Activated naive CD8-positive, alpha-beta T cell treated with anti-CD3 and anti-CD28 coated beads, Interleukin-2, amount 50 U/mL, for 24 hours (primary cell): ENCODE results near the gene FXYD5.
"Not testable (repeated sequence)": the region's sequence is repeated elsewhere in the genome, so short reads cannot be mapped to it uniquely, and the experiment has no call there.

ENCODE experiments used
- ATAC-seq: fragments of 150-1000 bp; cut with Tn5 transposase; one replicate; pipeline ENCODE4 v1.10.0; 2021
- DNase-seq: peaks from one replicate; pipeline ENCODE4 v3.0.0; 2021
- H3K27ac Mint-ChIP-seq: one replicate; pipeline ENCODE4 v1.8.0; 2021; ENCODE audit warnings: mild to moderate bottlenecking, mixed read lengths
- H3K27me3 Mint-ChIP-seq: one replicate; pipeline ENCODE4 v1.8.0; 2021; ENCODE audit warnings: mixed read lengths
- H3K36me3 Mint-ChIP-seq: one replicate; pipeline ENCODE4 v1.8.0; 2021; ENCODE audit warnings: low read depth, mixed read lengths
- H3K4me1 Mint-ChIP-seq: one replicate; pipeline ENCODE4 v1.8.0; 2021; ENCODE audit warnings: mixed read lengths
- H3K4me3 Mint-ChIP-seq: one replicate; pipeline ENCODE4 v1.8.0; 2021; ENCODE audit warnings: mild to moderate bottlenecking, moderate library complexity, mixed read lengths
- H3K9me3 Mint-ChIP-seq: one replicate; pipeline ENCODE4 v1.8.0; 2021; ENCODE audit warnings: mixed read lengths

Gene FXYD5

DNA sequence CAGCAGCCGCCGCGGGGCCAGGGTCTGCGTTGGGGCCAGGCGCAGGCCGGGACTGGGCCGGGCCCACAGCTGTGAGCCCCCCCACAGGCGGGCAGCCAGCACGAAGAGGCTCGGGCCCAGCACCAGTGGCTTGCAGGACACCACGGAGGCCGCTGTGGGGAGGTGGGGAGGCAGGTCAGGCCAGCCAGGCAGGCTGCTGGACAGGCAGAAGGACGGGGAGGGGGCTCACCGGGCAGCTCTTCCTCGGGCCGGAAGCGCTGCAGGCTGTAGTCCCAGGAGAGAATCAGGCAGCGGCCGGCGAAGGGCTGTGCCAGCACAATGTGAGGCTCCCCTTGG, 27.9 kb upstream of the FXYD5 start:
- no peaks in the 10 kb centered on the region for H3K9me3 Mint-ChIP-seq
- peaks cover 12% of the 10 kb centered on the region for H3K4me1 Mint-ChIP-seq
- ATAC-seq (no peak), DNase-seq (no peak)
- no peak overlapping the region for H3K27ac Mint-ChIP-seq
- H3K27me3 Mint-ChIP-seq: no peaks in the 10 kb centered on the region
- H3K4me3 Mint-ChIP-seq: no peak overlapping the region
- no peaks in the 10 kb centered on the region for H3K36me3 Mint-ChIP-seq

DNA sequence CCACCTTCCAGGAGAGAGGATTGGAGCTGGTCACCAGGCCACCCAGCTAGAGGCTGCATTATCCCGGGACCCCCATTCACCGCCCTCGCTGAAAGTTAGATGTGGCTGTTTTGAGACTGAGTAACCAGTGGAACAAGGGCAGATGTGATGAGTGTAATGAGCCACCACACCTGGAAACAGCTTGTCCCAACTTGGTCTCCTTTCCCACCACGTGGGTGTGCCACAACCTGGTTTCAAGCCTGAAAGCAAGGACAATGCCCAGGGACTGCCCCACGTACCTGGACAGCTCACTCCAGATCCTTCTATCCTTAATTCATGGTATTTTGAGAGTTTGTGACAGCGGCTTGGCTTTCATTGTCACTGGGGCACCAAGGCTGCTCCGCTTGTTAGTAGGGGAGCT, 26.7 kb upstream of the FXYD5 start:
- H3K9me3 Mint-ChIP-seq: no peaks in the 10 kb centered on the region
- ATAC-seq: no peak
- no peak overlapping the region for H3K4me3 Mint-ChIP-seq
- peaks cover 12% of the 10 kb centered on the region for H3K4me1 Mint-ChIP-seq
- H3K27ac Mint-ChIP-seq: no peak overlapping the region
- no peaks in the 10 kb centered on the region for H3K36me3 Mint-ChIP-seq
- no peak for DNase-seq
- H3K27me3 Mint-ChIP-seq: no peaks in the 10 kb centered on the region

DNA sequence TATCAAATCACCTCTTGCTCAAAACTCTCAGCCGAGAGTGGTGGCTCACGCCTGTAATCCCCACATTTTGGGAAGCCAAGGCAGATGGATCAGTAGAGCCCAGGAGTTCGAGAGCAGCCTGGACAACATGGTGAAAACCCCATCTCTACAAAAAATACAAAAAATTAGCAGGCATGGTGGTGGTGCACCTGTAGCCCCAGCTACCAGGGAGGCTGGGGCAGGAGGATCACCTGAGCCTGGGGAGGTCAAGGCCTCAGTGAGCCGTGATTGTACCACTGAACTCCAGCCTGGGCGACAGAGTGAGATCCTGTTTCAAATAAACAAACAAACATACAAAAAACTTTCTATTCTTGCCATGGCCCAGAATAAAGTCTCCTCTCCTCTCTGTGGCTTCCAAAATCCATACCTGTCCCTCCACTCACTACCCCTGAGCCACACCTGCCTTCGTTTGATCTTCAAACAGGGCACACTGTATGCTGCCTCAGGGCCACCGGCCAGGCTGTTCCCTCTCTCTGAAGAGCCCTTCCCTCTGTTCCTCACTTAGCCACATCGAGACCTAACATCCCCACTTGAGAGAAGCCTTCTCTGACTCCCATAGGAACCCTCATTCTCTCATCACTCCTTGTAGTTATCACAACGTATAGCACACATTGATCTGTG, 26.0 kb upstream of the FXYD5 start:
- Mint-ChIP-seq H3K27me3 (no peaks in the 10 kb centered on the region), H3K4me1 (peaks cover 12% of the 10 kb centered on the region), H3K9me3 (no peaks in the 10 kb centered on the region), H3K4me3 (no peak overlapping the region), H3K27ac (no peak overlapping the region), H3K36me3 (no peaks in the 10 kb centered on the region)
- DNase-seq (no peak), ATAC-seq (no peak)

DNA sequence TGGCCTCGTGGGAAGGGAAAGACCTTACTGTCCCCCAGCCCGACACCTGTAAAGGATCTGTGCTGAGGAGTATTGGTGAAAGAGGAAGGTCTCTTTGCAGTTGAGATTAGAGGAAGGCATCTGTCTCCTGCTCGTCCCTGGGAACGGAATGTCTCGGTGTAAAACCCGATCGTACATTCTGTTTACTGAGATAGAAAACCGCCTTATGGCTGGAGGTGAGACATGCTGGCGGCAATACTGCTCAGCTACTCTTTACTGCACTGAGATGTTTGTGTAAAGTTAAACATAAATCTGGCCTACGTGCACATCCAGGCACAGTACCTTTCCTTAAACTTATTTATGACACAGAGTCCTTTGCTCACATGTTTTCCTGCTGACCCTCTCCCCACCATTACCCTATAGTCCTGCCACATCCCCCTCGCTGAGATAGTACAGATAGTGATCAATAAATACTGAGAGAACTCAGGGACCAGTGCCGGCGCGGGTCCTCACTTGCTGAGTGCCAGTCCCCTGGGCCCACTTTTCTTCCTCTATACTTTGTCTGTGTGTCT, 24.7 kb upstream of the FXYD5 start:
- not testable (repeated sequence) for H3K27me3 Mint-ChIP-seq, H3K4me1 Mint-ChIP-seq, ATAC-seq, H3K27ac Mint-ChIP-seq, H3K36me3 Mint-ChIP-seq, DNase-seq, H3K4me3 Mint-ChIP-seq, H3K9me3 Mint-ChIP-seq

DNA sequence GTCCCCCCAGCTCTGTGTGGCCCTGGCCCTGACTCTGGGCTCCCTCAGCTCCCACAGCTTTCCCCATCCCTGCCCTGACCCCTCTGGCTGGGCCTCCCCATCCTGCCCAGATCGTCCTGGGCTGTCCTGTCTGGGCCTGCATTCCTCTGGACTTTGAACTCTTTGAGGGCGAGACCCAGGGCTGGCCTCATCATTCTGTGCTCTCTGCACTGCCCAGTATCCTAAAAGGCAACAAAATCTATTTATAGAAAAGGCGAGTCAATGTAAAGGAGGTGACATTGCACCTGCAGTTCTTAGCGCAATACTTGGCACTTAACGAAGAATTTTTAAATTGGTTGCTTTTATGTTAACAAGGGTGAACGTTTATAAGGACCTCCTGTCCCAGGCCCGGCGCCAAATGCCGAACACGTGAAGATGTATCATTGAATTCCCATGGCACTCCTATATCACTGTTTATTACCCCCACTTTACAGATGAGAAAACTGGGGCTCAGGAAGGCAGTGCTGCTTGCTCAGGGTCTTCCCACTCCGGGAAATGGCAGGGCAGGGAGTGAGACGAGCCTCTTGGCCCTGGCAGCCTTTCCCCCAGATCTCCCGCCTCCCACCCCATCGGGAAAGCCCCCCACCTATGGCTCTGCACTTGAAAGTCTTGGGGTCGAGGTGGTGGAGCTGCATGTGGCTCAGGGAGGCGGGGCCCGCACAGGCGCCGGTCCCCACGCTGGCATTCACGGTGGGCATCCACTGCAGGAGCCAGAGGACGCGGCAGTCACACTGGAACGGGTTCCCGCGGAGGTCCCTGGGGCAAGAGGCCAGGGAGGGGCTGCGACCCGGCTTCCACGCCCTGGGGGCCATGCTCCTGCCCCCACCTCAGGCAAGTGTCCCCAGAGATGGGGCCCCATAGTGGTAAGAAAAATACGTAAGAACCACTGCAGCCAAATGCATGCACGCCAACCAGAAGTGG, 23.5 kb upstream of the FXYD5 start:
- H3K36me3 Mint-ChIP-seq: no peaks in the 10 kb centered on the region
- H3K4me3 Mint-ChIP-seq: no peak overlapping the region
- H3K9me3 Mint-ChIP-seq: no peaks in the 10 kb centered on the region
- H3K27me3 Mint-ChIP-seq: no peaks in the 10 kb centered on the region
- no peaks in the 10 kb centered on the region for H3K4me1 Mint-ChIP-seq
- no peak overlapping the region for H3K27ac Mint-ChIP-seq
- DNase-seq: no peak
- no peak for ATAC-seq

DNA sequence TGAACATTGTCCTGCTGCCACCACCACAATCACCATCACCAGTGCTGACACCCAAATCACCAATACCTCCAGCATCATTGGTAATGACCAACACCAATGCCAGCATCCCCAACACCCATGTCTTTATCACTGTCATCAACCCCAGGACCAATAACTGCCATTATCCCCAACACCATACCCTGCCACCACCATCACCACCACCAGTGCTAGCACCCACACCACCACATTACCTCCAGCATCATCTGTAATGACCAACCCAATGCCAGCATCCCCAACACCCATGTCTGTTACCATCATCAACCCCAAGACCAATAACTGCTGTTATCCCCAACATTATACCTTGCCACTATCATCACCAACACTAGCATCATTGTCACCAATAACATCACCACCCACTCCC, 22.3 kb upstream of the FXYD5 start:
- H3K4me3 Mint-ChIP-seq: no peak overlapping the region
- peaks cover under 1% of the 10 kb centered on the region for H3K4me1 Mint-ChIP-seq
- DNase-seq: no peak
- ATAC-seq: no peak
- H3K27me3 Mint-ChIP-seq: peaks cover 3% of the 10 kb centered on the region
- H3K27ac Mint-ChIP-seq: no peak overlapping the region
- H3K9me3 Mint-ChIP-seq: no peaks in the 10 kb centered on the region
- H3K36me3 Mint-ChIP-seq: no peaks in the 10 kb centered on the region

DNA sequence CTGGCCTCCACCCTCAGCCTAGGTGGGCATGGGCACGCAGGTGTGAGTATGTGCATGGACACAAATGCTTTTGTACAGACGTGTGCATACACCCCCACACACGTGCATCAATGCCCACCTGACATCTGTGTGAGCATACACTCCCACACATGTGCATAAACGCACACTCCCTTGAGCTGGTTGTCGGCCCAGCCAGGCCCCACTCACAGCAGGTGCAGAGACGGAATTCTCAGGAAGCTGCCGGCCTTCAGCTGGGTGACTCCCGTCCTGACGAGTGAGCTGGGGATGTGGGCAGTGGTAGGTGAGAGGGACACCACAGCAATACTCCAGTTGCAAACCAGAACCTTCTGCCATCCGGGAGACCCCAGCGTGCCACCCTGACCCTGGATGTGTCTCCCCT, 20.7 kb upstream of the FXYD5 start:
- ATAC-seq (no peak), DNase-seq (no peak)
- Mint-ChIP-seq H3K27me3 (peaks cover 5% of the 10 kb centered on the region), H3K9me3 (no peaks in the 10 kb centered on the region), H3K4me1 (peaks cover 4% of the 10 kb centered on the region), H3K27ac (no peak overlapping the region), H3K4me3 (no peak overlapping the region), H3K36me3 (no peaks in the 10 kb centered on the region)

DNA sequence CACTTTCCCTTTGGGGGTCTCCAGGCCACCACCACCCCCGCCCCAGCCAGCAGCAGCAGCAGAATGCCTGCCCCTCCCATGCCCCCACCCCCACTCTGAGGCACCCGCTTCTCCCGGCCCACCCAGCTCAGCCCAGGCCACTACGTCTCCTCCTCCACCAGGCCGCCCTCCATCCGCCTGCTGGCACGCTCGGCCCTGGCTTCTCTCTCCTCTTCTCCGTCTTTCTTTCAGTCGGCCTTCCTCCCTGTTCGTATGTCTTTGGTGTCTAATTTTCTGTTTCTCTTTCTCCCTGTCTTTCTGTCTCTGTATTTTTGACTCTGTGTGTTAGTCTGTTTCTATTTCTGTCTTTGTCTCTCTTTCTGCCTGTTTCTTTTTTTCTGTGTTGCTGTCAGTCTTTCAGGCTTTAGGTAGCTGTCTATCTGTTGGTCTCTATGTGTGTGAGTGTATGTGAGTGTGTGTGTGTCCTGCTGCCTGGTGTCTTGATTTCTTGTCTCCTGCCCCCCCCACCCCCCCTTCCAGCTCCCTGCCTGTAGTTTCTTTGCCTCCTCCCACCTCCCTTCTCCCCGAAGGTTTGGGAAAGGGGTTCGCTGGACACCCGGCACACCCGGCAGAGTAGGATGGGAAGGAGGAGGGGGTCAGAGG, 19.8 kb upstream of the FXYD5 start, which contains the start of gene LGI4:
TSS of gene LGI4 (minus strand) at position 459 of the 642 bp plus-strand sequence. CDS start at position 80, 379 bp downstream.
- ATAC-seq: no peak
- H3K36me3 Mint-ChIP-seq: no peaks in the 10 kb centered on the region
- H3K27me3 Mint-ChIP-seq: peaks cover 5% of the 10 kb centered on the region
- H3K27ac Mint-ChIP-seq: no peak within 1 kb of the TSS
- H3K9me3 Mint-ChIP-seq: no peaks in the 10 kb centered on the region
- peaks cover 4% of the 10 kb centered on the region for H3K4me1 Mint-ChIP-seq
- no peak for DNase-seq
- no peak within 1 kb of the TSS for H3K4me3 Mint-ChIP-seq

DNA sequence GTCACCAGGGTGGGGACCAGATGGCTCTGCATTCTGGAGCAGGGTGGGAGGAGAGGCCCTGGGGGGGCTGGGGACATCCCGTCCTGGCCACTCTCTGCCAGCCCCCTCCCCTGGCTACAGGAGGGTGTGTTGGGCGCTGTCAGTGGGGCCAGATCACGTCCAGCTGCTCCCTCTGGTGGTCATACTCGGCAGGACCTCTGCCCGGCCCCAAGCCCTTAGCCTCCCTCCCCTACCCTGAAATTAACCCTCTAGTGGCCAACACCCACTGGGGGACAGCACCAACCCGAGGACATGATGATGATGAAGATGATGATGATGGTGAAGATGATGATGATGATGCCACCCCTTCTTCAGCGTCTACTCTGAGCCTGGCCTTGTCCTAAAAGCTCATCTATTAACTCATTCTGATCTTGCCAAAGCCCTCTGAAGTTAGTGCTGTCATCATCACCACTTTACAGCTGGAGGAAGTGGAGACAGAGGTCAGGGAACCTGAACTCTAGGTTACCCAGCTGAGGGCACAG, 19.1 kb upstream of the FXYD5 start:
- no peaks in the 10 kb centered on the region for H3K9me3 Mint-ChIP-seq
- peak; percentile 78 for DNase-seq
- ATAC-seq: peak; percentile 69
- H3K36me3 Mint-ChIP-seq: no peaks in the 10 kb centered on the region
- peaks cover 5% of the 10 kb centered on the region for H3K27me3 Mint-ChIP-seq
- H3K4me3 Mint-ChIP-seq: no peak overlapping the region
- peaks cover 4% of the 10 kb centered on the region for H3K4me1 Mint-ChIP-seq
- H3K27ac Mint-ChIP-seq: no peak overlapping the region

DNA sequence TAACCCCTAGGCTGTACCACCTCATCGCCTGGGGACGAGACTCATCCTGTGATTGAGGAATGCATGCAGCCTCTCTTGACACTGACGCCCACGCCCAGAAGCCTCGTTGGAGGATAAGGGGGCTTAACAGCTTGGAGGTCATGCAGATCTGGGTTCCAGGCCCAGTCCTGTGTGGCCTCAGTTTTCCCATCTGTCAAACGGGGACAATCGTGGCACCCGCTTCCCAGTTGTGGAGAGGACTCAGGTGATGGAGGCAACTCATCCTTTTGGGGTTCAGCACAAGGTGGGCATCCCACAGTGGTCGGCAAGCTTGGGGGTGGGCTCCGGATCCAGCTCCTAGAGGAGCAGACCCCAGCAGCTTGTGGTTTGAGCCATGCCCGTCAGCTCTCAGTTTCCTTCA, 18.3 kb upstream of the FXYD5 start:
- Mint-ChIP-seq H3K9me3 (no peaks in the 10 kb centered on the region), H3K4me1 (peaks cover 9% of the 10 kb centered on the region), H3K4me3 (no peak overlapping the region), H3K36me3 (no peaks in the 10 kb centered on the region), H3K27me3 (peaks cover 8% of the 10 kb centered on the region), H3K27ac (no peak overlapping the region)
- ATAC-seq (no peak), DNase-seq (no peak)

DNA sequence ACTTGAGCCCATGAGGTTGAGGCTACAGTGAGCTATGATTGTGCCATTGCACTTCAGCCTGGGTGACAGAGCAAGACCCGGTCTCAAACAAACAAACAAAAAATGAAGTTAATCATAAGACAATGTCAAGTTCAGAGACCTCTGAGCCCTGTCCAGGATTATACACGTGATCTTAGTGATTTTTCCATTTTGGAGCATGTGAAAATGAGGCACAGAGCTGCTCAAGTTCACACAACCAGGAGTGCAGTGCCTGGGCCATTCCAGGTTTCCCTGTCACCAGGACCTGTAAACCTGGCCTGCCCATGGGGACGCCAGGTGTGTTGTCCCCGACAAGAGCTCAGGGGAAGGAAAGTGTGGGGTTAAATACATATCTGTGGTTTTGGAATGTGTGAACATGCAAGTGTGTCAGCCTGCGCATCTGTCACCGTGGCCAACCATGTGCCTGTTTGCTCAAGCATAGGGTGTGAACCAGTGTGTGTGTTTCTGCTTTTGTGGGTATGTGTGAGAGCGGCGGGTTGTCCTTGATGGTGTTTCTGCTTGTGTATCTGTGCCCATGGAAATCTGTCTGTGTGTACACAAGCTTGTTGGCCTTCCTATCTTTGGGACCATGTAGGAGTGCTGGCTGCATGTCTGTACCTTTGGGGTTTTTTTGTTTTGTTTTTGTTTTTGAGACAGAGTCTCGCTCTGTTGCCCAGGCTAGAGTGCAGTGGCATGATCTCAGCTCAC, 17.4 kb upstream of the FXYD5 start:
- Mint-ChIP-seq H3K27me3 (peaks cover 14% of the 10 kb centered on the region), H3K4me3 (no peak overlapping the region), H3K9me3 (no peaks in the 10 kb centered on the region), H3K27ac (no peak overlapping the region), H3K36me3 (no peaks in the 10 kb centered on the region), H3K4me1 (peaks cover 17% of the 10 kb centered on the region)
- DNase-seq (no peak), ATAC-seq (no peak)

DNA sequence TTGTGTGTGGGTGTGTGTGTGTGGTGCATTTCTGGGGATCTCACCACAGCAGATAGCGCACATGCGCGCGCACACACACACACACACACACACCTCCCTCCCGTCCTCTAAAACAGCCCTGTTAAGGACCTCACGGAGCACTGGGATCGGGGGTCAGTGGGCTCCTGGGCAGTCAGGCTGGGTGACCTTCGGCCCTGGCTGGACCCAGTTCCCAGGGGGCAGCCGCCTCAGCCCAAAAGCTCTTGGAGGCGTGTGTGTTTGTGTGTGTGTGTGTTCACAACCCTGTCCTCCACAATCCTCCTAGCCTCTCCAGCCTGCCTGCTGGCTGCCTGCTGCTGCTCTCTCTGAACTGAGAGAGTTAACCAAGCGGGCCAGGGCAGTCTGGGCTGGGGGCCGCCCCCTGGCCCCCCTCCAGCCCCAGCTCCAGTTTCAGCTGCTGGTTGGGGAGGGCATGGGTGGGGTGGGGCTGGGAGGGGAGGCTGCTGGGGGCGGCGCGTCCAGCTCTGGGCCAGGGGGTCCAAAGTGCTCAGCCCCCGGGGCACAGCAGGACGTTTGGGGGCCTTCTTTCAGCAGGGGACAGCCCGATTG, 16.1 kb upstream of the FXYD5 start, which contains the start of gene FXYD1:
TSS of gene FXYD1 (plus strand) at position 520 of the 588 bp plus-strand sequence. CDS start 1,256 bp downstream, outside the sequence.
- H3K4me3 Mint-ChIP-seq: no peak within 1 kb of the TSS

DNA sequence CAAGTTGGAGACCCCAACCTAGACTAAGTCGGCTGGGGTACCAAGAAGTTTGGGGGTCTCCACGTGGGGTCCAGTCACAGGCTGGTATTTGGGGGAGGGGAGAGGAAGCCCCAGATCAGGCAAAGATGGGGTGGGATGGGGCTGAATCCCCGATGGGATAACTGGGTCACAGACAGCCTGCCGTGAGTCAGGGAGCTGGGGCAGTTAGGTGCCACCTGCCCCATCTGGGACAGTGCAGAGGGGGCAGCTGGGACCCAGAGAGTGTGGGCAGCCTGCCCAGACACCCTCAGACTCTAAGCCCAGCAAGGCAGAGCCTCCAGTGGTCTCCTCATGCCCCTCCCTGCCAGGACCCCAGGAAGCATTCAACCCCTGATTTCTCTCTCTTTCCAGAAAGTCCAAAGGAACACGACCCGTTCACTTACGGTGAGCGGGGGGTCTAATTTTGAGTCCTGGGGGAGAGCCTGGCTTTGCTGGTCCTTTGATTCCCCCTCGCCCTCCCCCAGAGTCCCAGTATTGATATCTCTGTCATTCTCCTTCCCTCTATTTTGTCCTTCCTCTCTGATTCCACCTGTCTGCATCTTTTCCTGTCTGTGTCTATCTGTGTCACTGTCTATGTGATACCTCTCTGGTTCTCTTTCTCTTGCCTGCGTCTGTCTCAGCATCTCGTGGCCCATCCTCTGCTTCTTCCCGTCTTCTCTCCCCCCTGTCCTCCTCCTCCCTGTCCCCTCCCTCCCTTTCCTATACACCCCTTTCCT, 14.2 kb upstream of the FXYD5 start:
- Mint-ChIP-seq H3K4me1 (peaks cover 32% of the 10 kb centered on the region), H3K36me3 (no peaks in the 10 kb centered on the region), H3K27me3 (peaks cover 20% of the 10 kb centered on the region), H3K27ac (no peak overlapping the region), H3K4me3 (peak overlapping the region; percentile 32), H3K9me3 (no peaks in the 10 kb centered on the region)
- DNase-seq (no peak), ATAC-seq (no peak)

More for the DNA sequence above, 16.1 kb upstream of the FXYD5 start, which contains the start of gene FXYD1:
- no peaks in the 10 kb centered on the region for H3K9me3 Mint-ChIP-seq
- H3K27me3 Mint-ChIP-seq: peaks cover 15% of the 10 kb centered on the region
- no peaks in the 10 kb centered on the region for H3K36me3 Mint-ChIP-seq
- DNase-seq: no peak
- peaks cover 23% of the 10 kb centered on the region for H3K4me1 Mint-ChIP-seq
- no peak for ATAC-seq
- no peak within 1 kb of the TSS for H3K27ac Mint-ChIP-seq
